C4-2B (cell line): Measurements from ENCODE around the gene COL23A1.
A peak's percentile ranks its signal among the peaks of the same experiment; 100 is the strongest.

Source experiments
- H3K27ac ChIP-seq: fragments of 450-650 bp; 2 replicates; pipeline ENCODE4 v1.5.1; 2017
- ZFX ChIP-seq: fragments of 450-650 bp; IDR thresholded peaks from 2 replicates; pipeline ENCODE4 v1.6.1; 2017
- TF ChIP-seq, protein P1 (sequence below): fragments of 450-650 bp; conservative IDR thresholded peaks from 2 replicates; pipeline ENCODE4 v1.5.1; 2017; ENCODE audit warnings: mild to moderate bottlenecking

COL23A1 gene

DNA sequence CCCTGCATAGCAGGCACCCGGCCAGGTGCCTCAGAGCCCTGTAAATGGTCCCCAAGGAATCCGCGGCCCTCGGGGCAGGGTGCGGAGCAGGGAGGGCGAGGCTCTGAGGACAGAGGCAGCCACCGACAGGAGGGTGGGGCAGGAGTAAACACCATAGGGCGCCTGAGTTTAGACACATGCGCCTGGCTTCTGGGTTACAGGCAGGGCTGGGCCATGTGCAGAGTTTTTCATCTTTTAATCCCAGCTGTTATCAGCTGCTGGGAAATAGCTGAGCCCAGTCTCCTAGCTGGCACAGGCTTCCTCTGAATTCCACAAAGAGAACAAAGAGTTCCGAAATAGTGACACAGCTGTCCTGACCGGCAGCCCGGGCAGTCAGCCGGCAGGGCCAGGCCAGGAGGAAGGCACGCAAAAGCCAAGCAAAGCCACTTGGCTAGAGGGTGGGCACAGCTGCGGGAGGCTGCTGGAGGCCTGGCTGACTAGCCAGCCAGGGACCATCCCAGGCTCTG, 258.6 kb downstream of the COL23A1 start:
- H3K27ac ChIP-seq, result peak overlapping the region; percentile 57
- TF ChIP-seq, protein P1, sequence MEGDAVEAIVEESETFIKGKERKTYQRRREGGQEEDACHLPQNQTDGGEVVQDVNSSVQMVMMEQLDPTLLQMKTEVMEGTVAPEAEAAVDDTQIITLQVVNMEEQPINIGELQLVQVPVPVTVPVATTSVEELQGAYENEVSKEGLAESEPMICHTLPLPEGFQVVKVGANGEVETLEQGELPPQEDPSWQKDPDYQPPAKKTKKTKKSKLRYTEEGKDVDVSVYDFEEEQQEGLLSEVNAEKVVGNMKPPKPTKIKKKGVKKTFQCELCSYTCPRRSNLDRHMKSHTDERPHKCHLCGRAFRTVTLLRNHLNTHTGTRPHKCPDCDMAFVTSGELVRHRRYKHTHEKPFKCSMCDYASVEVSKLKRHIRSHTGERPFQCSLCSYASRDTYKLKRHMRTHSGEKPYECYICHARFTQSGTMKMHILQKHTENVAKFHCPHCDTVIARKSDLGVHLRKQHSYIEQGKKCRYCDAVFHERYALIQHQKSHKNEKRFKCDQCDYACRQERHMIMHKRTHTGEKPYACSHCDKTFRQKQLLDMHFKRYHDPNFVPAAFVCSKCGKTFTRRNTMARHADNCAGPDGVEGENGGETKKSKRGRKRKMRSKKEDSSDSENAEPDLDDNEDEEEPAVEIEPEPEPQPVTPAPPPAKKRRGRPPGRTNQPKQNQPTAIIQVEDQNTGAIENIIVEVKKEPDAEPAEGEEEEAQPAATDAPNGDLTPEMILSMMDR, result no peak
- TF ChIP-seq ZFX, result no peak

DNA sequence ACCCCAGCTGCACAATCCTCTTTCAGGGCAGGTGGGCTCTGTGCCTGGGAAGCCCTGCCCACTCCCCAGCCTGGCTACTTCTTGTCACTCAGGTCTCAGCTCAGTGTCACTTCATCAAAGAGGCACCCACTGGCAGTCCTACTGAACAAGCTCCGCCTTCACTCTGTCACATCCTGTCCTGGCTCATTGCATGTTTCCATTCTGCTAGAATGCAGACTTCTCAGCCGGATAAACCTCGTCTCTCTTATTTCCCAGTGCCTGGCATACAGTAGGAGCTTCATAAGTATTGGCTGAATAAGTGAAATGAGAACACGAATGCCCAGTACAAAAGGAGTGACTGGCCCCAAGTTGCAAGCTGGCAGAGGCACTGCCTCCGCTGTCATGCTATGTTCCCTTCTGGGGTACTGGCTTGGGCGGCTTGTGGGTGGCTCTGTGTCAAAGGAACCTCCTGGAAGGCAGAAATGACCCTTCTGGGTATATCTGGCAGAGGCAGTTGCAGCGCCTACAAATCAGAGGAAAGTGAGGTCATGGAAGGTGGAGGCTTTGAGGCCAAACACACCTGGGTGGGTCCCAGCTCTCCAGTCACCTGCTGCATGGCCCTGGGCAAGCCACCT, 259.3 kb downstream of the COL23A1 start:
- peak overlapping the region; percentile 57 for H3K27ac ChIP-seq
- TF ChIP-seq, protein P1, result no peak
- TF ChIP-seq ZFX, result no peak

DNA sequence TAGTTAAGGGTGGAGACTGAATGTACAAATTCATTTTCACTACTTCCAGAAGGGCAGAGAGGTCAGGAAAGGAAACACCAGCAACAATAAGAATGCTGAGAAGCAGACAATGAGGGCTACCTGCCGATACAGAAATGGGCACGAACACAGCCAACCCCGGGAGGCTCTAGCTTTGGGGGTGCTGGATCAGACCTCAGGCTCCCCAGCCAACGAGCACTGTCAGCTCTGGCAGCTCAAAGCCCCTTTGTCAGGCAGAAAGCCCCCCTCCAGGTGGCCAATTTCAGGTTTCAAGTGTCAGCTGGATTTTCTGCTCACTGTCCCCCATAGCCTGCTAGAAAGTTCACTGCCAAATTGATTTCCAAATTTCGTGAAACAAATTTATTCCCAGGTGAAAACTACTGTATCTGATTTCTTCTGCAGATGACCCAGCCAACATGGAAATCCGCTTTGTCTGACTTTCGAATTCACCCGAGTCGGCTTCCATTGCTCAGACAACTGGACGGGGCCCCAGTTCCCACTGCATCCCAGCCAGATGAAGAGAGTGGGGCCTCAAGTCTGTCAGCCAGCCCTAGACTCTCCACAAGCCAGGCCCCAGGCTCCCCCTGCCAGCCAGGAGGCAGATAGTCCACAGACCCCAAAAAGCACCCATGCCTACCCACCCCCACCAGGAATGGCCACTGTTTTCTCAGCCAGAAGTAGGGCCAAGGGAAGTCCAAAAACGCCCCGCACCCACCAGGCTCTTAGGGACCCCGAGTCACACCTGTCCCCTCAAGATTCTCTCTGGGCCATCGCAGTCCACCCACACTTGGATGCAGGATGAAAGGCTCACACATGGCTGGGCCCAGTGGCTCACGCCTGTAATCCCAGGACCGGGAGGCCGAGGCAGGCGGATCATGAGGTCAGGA, 261.1 kb downstream of the COL23A1 start:
- no peak for TF ChIP-seq ZFX
- TF ChIP-seq, protein P1, result no peak
- no peak overlapping the region for H3K27ac ChIP-seq

DNA sequence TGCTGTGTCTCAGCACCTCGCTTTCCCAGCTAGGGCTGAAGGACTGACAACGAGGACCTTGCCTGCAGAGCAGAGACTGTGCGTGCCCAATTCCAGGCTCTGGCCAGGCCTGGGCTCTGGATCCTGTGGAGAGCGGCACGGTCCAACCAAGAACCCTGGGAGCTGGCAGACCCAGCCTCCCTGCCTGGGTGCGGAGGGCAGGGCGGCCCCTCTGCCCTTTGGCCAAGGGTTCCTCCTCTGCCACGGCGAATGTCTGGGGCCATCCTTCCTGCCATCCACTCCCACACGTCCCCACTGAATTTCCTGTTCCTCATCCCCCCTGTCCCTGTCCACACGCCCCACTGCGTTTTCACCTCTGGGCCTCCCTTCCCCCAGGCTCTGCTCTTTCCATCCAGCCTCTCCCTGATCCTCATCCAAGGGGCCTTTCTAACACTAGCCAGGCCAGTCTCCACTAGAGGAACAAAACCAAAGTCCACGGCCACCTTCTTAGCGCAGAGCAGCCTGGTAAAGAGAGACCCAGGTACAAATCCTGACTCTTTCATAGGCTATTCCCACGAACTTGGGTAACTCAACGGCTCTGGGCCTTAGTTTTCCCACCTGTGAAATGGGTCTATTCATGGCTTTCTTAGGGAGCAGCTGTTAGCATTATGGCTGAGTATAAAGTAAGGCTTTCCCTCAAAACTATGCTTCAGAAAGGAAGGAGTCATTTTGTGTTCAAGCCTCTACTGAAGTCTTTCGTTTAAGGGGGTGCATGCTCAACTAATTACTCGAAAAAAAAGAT, 262.1 kb downstream of the COL23A1 start:
- TF ChIP-seq ZFX, result no peak
- TF ChIP-seq, protein P1, result no peak
- H3K27ac ChIP-seq, result no peak overlapping the region

DNA sequence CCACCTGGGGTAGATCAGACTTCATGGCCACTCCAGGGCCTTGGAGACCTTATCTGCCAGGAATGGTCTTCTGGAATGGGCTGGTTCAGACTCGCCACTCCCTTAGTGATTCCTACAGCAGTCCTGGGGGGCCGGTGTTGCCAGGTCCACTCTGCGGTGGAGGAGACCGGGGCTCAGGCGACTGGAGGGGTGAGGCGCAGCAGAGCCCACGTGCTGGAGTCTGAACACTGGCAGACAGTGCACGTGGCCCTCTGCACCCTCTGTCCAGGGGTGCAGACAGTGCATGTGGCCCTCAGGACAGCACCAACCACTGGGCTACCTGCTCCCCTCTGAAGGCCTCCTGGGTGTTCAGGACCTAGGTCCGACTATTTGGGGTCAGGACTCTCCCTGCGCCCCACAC, 262.7 kb downstream of the COL23A1 start:
- TF ChIP-seq, protein P1, result no peak
- TF ChIP-seq ZFX, result no peak

DNA sequence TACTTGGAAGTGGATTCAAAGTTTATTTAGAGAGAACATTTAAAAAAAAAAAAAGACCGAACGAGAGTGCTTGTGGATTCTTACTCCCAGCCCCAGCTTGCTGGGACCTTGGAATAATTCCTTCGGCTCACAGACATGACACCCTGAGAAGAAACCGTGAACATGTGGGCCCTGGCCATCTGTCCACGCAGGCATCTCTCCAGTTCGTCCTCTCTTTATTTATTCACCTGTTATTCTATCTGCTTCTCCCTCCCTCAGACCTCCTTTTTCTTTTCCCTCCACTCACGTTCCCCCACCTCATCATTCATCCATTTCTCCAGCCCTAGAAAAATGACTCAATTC, 263.8 kb downstream of the COL23A1 start:
- TF ChIP-seq ZFX, result no peak
- TF ChIP-seq, protein P1, result no peak
- H3K27ac ChIP-seq, result no peak overlapping the region

More for the DNA sequence above, 262.7 kb downstream of the COL23A1 start:
- no peak overlapping the region for H3K27ac ChIP-seq
